Measurements from ENCODE around the gene IDH3G.

Gene IDH3G

GRCh38 chrX:153766098-153766817 is 27.9 kb downstream of the IDH3G start:
- Histone ChIP-seq H3K4me3 (ENCODE audit: low read depth, low read length, poor library complexity, severe bottlenecking) (no peak overlapping the region), H3F3A (ENCODE audit: insufficient read depth, low read length) (no peaks in the 10 kb centered on the region), H3K79me2 (ENCODE audit: insufficient read depth, low read length) (no peaks in the 10 kb centered on the region), H3K4me2 (ENCODE audit: low read length) (no peak overlapping the region), H3K4me1 (ENCODE audit: insufficient read depth, low read length, severe bottlenecking) (no peaks in the 10 kb centered on the region), H3K27me3 (ENCODE audit: insufficient read depth, low read length) (no peaks in the 10 kb centered on the region), H3K9ac (ENCODE audit: low read length) (no peak overlapping the region), H3K9me2 (ENCODE audit: low read depth, low read length) (no peaks in the 10 kb centered on the region), H3K9me3 (ENCODE audit: low read length) (no peaks in the 10 kb centered on the region), H3K27ac (ENCODE audit: low read depth, low read length, poor library complexity, severe bottlenecking) (no peak overlapping the region), H4K20me1 (ENCODE audit: insufficient read depth, low read length) (no peaks in the 10 kb centered on the region), H3K36me3 (ENCODE audit: insufficient read depth, low read length) (no peaks in the 10 kb centered on the region), H2AFZ (ENCODE audit: low read length) (no peak overlapping the region)
- no peak for TF ChIP-seq CTCF (IDR thresholded peaks at IDR 0.05; ENCODE audit: low read length)
- TF ChIP-seq EZH2 (IDR thresholded peaks at IDR 0.05; ENCODE audit: borderline replicate concordance, low read length) = no peak

- TF ChIP-seq CTCF (IDR thresholded peaks at IDR 0.05; ENCODE audit: low read length) = no peak
- no peak for TF ChIP-seq EZH2 (IDR thresholded peaks at IDR 0.05; ENCODE audit: borderline replicate concordance, low read length)
- Histone ChIP-seq H2AFZ (ENCODE audit: low read length) (no peak overlapping the region), H3K27ac (ENCODE audit: low read depth, low read length, poor library complexity, severe bottlenecking) (no peak overlapping the region), H3K9me3 (ENCODE audit: low read length) (no peaks in the 10 kb centered on the region), H3K4me2 (ENCODE audit: low read length) (no peak overlapping the region), H3K79me2 (ENCODE audit: insufficient read depth, low read length) (no peaks in the 10 kb centered on the region), H3K9me2 (ENCODE audit: low read depth, low read length) (no peaks in the 10 kb centered on the region), H3K36me3 (ENCODE audit: insufficient read depth, low read length) (no peaks in the 10 kb centered on the region), H3K9ac (ENCODE audit: low read length) (no peak overlapping the region), H3K4me1 (ENCODE audit: insufficient read depth, low read length, severe bottlenecking) (no peaks in the 10 kb centered on the region), H3K27me3 (ENCODE audit: insufficient read depth, low read length) (no peaks in the 10 kb centered on the region), H4K20me1 (ENCODE audit: insufficient read depth, low read length) (no peaks in the 10 kb centered on the region), H3F3A (ENCODE audit: insufficient read depth, low read length) (no peaks in the 10 kb centered on the region), H3K4me3 (ENCODE audit: low read depth, low read length, poor library complexity, severe bottlenecking) (no peak overlapping the region)
Observed at GRCh38 chrX:153765138-153766079, 28.8 kb downstream of the IDH3G start.

- H2AFZ ChIP-seq (ENCODE audit: low read length) = no peak overlapping the region
- no peaks in the 10 kb centered on the region for H3K9me2 ChIP-seq (ENCODE audit: low read depth, low read length)
- no peak for TF ChIP-seq CTCF (IDR thresholded peaks at IDR 0.05; ENCODE audit: low read length)
- no peak for TF ChIP-seq EZH2 (IDR thresholded peaks at IDR 0.05; ENCODE audit: borderline replicate concordance, low read length)
- H3K79me2 ChIP-seq (ENCODE audit: insufficient read depth, low read length) = no peaks in the 10 kb centered on the region
- no peaks in the 10 kb centered on the region for H4K20me1 ChIP-seq (ENCODE audit: insufficient read depth, low read length)
- H3F3A ChIP-seq (ENCODE audit: insufficient read depth, low read length) = no peaks in the 10 kb centered on the region
- H3K4me1 ChIP-seq (ENCODE audit: insufficient read depth, low read length, severe bottlenecking) = no peaks in the 10 kb centered on the region
- no peak overlapping the region for H3K4me3 ChIP-seq (ENCODE audit: low read depth, low read length, poor library complexity, severe bottlenecking)
- H3K4me2 ChIP-seq (ENCODE audit: low read length) = no peak overlapping the region
- H3K9ac ChIP-seq (ENCODE audit: low read length) = no peak overlapping the region
- no peaks in the 10 kb centered on the region for H3K9me3 ChIP-seq (ENCODE audit: low read length)
- no peaks in the 10 kb centered on the region for H3K36me3 ChIP-seq (ENCODE audit: insufficient read depth, low read length)
- no peak overlapping the region for H3K27ac ChIP-seq (ENCODE audit: low read depth, low read length, poor library complexity, severe bottlenecking)
- H3K27me3 ChIP-seq (ENCODE audit: insufficient read depth, low read length) = no peaks in the 10 kb centered on the region
Observed at GRCh38 chrX:153764786-153765137, 29.4 kb downstream of the IDH3G start.

All from OCI-LY1 (cell line).